Measurements from ENCODE around the gene MRPL28.
"Not testable (repeated sequence)": the region's sequence is repeated elsewhere in the genome, so short reads cannot be mapped to it uniquely, and the experiment has no call there.

Gene MRPL28

GRCh38 chr16:373848-374615 is 3.7 kb upstream of the MRPL28 start:
- DNase-seq (ENCODE audit: low read depth, low spot score), result no peak

DNA sequence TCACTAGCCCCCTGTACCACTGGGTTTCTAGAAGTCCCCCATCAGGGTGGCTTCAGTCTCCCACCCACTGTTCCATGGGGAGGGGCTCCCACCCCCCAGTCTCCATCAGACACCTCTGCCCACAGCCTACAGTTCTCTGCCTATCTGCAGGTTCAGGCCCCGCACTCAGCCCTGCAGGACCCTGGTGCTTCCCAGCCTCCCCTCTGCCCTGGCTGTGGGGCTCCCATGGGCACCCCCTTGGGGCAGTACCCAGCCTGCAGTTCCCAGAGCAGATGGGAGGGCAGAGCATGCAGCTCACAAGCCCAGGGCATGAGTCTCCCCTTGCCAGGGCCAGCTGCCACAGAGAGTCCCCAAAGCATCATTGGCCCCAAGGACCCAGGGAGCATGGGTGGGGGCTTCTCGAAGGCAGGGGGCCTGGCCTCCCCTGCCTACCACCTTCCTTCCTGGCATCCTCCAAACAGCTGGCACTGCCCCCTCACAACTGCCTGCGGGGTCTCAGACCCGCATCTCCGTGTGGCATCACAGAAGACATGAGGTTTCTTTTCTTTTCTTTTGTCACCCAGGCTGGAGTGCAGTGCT is 2.8 kb upstream of the MRPL28 start:
- DNase-seq (ENCODE audit: low read depth, low spot score), result no peak

DNA sequence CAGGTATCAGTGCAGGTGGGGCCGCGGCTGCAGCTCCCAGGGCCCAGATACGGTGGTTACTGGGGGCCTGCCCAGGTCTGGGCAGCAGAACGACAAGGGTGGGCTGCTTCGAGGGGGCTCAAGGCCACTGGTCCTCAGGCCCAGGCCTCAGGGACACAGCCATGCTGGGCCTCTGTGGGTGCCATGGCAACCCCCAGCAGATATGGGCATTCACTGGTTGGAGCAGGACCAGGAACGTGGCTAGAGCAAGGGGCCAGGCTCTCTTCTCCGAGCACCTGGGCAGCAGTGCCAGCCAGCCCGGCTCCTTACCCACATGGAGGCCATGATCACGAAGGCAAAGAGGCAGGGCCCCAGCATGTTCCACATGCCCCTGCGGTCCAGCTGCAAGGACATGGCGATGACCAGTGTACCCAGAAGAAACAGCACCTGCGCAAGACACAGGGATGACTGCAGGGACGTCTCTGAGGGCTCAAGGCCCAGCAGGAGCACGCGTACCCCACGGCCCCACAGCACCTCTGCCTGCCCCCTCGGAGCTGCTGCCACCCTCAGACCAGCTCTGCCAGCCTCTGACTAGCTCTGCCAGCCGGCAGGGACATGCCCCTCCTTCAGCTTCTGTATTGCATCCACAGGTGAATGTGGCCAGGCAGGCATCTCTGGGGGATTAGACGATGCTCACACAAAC is 2.1 kb upstream of the MRPL28 start:
- no peak for DNase-seq (ENCODE audit: low read depth, low spot score)

- DNase-seq (ENCODE audit: low read depth, low spot score), result no peak
These were observed 1.4 kb upstream of the MRPL28 start for GRCh38 chr16:371515-372301.

DNA sequence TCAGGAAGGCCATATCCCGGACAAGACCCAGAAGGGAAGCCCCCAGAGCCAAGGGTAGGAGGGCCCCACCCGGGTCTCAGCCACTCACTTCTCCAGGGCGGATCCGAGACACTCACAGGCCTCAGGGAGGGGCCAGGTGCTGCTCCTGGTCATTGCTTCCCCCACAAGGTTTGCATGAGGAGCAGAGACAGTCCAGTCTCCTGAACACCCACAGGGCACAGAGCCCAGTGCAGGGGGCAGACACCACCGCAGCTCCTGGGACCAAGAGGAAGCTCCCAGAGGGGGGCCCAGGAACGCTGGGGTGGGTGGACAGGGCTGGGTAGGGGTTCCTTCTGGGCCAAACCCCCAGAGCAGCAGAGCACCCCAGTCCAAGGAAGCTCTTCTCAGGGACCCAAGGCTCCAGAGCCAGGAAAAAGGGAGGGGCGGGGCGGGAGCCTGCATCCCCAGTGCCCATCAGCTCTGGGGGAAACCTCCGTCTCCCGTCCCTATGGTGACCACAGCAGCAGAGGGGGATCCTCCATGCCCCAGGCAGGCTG is 709 bp upstream of the MRPL28 start:
- DNase-seq (ENCODE audit: low read depth, low spot score), result no peak

- DNase-seq (ENCODE audit: low read depth, low spot score), result no peak
These were observed 387 bp downstream of the MRPL28 start for GRCh38 chr16:369866-370436.

- DNase-seq (ENCODE audit: low read depth, low spot score), result no peak
These were observed 968 bp downstream of the MRPL28 start for GRCh38 chr16:369275-369865.

DNA sequence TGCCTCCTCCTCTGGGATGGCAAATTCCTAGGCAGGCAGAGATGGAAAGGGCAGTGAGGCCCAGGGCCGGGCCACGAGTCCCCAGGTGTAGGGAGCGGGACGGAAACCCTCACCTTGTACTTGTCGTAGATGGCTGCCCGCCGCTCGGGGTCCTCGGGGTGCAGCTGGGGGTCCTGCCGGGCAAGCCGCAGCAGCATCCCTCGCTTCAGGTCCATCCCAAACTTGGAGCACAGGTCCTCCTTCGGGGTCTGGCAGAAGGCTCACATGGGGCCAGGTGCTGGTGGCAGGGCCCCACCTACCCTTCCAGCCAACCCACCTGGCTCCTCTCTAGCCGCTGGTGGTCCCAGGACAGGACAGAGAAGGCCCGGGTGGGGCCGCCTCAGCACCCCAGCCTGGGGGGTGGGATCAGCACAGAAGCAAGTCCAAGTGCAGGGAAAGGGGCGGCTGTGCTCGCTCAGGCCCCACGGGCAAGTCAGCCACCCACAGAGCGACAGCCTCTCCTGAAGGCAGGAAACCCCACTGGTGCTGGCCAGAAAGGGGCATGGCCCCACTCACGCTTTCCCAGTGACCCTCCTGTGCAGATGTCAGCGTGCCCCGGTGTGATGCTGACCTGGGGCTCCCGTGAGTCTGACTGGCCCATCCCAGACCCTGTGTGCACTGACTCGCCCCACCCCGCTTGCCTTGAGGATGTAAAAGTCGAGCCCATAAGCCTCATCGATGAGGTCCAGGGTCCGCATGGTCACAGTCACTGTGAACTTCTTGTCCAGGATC is 1.8 kb downstream of the MRPL28 start:
- DNase-seq (ENCODE audit: low read depth, low spot score), result no peak

DNA sequence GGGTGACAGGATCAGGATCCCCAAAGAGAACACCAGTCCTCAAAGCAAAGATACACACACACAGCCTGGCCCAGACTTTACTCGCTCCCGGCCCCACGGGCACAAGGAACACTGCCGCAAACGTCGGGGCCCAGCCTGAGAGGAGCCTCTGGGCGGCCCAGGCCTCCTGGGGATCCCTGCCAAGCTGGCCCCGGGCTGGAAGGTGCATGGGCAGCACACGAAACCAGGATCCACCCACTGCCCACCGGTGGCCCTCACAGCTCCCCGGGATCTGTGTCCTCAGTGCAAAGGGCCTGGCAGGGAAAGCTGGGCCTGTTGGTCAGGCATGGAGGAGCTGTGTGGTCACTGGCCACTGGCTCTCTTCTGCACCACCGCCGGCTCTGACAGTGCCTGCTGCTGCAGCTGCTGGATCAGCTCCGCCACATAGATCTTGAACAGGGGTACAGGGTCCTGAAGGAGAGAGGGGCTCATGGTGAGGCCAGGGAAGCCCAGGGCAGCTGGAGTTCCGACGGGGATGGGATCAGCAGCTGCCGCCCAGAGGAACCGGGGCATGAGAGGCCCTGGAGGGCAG is 2.9 kb downstream of the MRPL28 start:
- DNase-seq (ENCODE audit: low read depth, low spot score), result no peak

DNA sequence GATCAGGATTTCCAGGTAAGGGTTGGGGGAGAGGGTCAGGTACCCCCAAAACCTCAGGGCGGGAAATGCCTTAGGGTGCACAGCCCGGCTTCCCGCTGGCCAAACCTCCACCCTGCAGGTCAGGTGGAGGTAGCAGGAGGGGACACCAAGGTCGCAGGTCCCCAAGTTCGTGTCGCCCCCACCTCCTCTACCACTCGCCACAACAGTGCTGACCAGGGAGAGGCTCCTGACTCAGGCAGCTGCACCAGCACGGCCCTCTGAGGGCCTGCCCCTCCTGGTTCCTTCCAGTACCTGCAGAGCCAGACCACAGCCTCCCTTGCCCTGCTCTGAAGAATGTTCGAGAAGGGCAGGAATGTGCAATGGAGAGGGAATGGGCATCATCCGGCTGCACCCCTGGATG is 3.9 kb downstream of the MRPL28 start:
- no peak for DNase-seq (ENCODE audit: low read depth, low spot score)

DNA sequence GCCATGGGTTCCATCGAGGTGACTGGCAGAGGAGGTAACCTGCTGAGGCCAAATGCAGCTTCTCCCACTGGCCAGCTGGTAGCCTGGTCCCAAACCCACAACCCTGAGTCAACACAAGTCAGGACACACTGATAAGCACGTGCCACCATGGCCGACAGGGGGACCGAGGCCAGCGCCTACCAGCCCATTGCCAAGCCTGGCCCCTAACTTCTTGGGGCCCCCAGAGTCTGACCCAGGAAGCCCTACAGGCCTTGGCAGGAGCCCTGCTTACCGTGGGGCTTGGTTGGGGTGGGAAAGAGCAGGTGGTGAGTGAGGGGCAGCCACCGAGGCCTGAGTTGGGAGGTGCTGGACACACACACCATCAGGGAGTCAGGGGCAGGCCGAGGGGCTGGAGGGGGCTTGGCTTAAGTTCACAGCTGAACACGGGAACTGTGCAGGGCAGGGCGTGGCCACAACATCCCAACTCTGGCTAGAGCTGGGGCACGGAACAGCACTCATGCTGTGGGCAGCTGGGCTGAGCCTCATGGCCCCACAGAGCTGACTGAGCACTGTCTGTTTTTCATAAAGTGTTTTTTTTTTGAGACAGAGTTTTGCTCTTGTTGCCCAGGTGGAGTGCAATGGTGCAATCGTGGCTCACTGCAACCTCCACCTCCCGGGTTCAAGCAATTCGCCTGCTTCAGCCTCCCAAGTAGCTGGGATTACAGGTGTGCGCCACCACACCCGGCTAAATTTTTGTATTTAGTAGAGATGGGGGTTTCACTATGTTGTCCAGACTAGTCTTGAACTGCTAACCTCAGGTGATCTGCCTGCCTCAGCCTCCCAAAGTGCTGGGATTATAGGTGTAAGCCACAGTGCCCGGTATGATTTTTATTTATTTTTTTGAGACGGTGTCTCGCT is 5.5 kb downstream of the MRPL28 start:
- DNase-seq (ENCODE audit: low read depth, low spot score), result no peak

GRCh38 chr16:363766-364490 is 6.4 kb downstream of the MRPL28 start:
- DNase-seq (ENCODE audit: low read depth, low spot score), result no peak

- no peak for DNase-seq (ENCODE audit: low read depth, low spot score)
These were observed 7.1 kb downstream of the MRPL28 start for GRCh38 chr16:363110-363765.

GRCh38 chr16:362702-362999 is 7.7 kb downstream of the MRPL28 start:
- not testable (repeated sequence) for DNase-seq (ENCODE audit: low read depth, low spot score)

DNA sequence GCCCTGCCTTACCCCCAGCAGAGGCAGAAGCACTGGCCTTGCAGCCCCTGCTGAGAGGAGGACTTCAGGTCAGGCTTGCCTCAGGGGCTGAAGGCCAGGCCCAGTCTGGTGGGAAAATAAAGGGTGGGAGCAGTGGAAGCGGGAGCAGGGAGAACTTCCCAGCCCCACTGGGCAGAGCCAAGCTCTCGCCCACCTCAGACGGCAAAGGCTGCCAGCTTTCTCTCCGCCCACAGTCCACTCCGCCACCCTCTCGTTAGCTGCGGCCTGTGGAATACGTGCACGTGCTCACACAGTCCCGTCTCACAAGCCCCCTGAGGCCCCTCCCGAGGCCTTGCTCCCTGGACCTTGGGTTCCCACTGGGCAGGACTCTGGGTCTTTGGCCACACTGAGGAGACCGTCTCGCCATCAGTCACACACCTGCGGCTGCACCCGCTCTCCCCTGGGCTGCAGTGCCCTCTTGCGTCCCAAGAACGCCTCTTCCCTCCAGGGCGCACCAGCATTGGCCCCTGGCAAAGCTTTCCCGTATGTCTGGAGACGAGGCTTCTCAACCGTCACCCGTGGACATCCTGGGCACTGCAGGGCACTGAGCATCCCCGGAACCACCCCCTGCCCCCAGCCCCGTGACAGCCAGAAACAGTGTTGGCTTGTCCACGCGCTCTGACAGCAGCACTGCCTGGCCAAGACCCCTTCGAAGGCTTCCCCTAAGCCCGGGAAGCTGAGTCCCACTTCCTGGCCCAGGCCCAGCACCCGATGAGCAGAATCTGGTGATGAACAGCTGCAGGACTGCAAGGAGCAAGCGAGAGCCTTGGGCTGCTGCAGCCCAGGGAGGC is 8.3 kb downstream of the MRPL28 start:
- no peak for DNase-seq (ENCODE audit: low read depth, low spot score)

GRCh38 chr16:361341-361871 is 8.9 kb downstream of the MRPL28 start:
- no peak for DNase-seq (ENCODE audit: low read depth, low spot score)

Data from iPS DF 19.7 (cell line).